ENCODE results near the gene BUD23.

Gene BUD23

GRCh38 chr7:73746378-73746777 lies 63.0 kb downstream of the BUD23 start:
- in situ Hi-C loops (cut with HindIII; ENCODE audit: low sequenced_read_pairs) = no loop called here
- TF ChIP-seq CTCF (IDR thresholded peaks at IDR 0.05; ENCODE audit: low read depth, low read length, missing control alignments) = no peak
- no peak overlapping the region for H3K4me3 ChIP-seq (ENCODE audit: low read depth, low read length)
- no peak for DNase-seq (ENCODE audit: low read depth)

Measured in astrocyte of the cerebellum (primary cell).